HepG2 (cell line): ENCODE measurements around the gene PPP1CC. TPM values are rescaled to one million over a fixed set of nuclear protein-coding genes. Genes with fewer than 3 reads are reported as not detected.
A peak's percentile ranks its signal among the peaks of the same experiment; 100 is the strongest.

Source experiments
- ATAC-seq: fragments of 200-7000 bp; cut with Tn5 transposase; 3 replicates; pipeline ENCODE4 v1.9.1; 2020; ENCODE audit warnings: mild to moderate bottlenecking, moderate library complexity
- BruUV-seq: library from RNA; stranded (reverse); fragments of 400-500 nt; replicated peaks from 2 replicates; lab custom pipeline; 2021; lab: Mats Ljungman, UMichigan
- CTCF ChIA-PET: fragments of 300-600 bp; formaldehyde crosslinking; extraction: SDS; loops from one replicate; lab custom pipeline; 2021; ENCODE audit warnings: low total read pairs, inconsistent platforms, low intra/inter-chr PET ratio; lab: Yijun Ruan, JAX
- POLR2A ChIA-PET: fragments of 350-600 bp; sonication (Branson Sonifier 250); formaldehyde crosslinking; loops from one replicate; lab custom pipeline; 2020; ENCODE audit warnings: antibody characterized with exemption, inconsistent platforms; lab: Yijun Ruan, JAX
- DNase-seq: peaks from one replicate; pipeline ENCODE4 v3.0.0-alpha.2; 2015; ENCODE audit warnings: low spot score
- FAIRE-seq: peaks from 3 replicates; lab custom pipeline; 2011; peaks lifted over from hg19 to GRCh38; lab: Jason Lieb, UNC
- H2AFZ ChIP-seq: one replicate; pipeline ENCODE4 v1.6.1; 2011; ENCODE audit warnings: low read length, inconsistent platforms
- H3K27ac ChIP-seq: fragments of 300-600 bp; 3 replicates; pipeline ENCODE4 v1.8.0; 2011; ENCODE audit warnings: mixed run types, mild to moderate bottlenecking, mixed read lengths, low read length, inconsistent platforms; ENCODE audit not compliant: insufficient read depth; ENCODE audit errors: extremely low read length
- H3K27me3 ChIP-seq, 2 experiments: fragments of 200-600 bp in 1 of 2; 2 replicates in 1 of 2; 3 replicates in 1 of 2; pipeline versions ENCODE4 v1.6.0 to v1.8.0; 2011; ENCODE audit warnings: low read length in 2 of 2, mild to moderate bottlenecking in 2 of 2, moderate library complexity in 2 of 2, inconsistent platforms in 1 of 2; ENCODE audit not compliant: insufficient read depth in 2 of 2, control insufficient read depth in 1 of 2
- H3K36me3 ChIP-seq, 2 experiments: fragments of 200-600 bp in 1 of 2; replicated peaks in 1 of 2; 2 replicates in 1 of 2; 3 replicates in 1 of 2; pipeline versions ENCODE4 v1.5.1 to v1.8.0; 2011; ENCODE audit warnings: low read length in 2 of 2, inconsistent platforms in 1 of 2; ENCODE audit not compliant: insufficient read depth in 2 of 2, control insufficient read depth in 1 of 2
- H3K4me1 ChIP-seq: 2 replicates; pipeline ENCODE4 v1.5.1; 2012; ENCODE audit warnings: low read length, inconsistent platforms; ENCODE audit not compliant: insufficient read depth
- H3K4me2 ChIP-seq: 2 replicates; pipeline ENCODE4 v1.6.0; 2011; ENCODE audit warnings: low read depth, low read length, inconsistent platforms
- H3K4me3 ChIP-seq, 3 experiments: fragments of 200-600 bp in 1 of 3; sonication (generic), shearing (Covaris generic) in 1 of 3; replicated peaks in 1 of 3; 2 replicates each; pipeline ENCODE4 v1.5.1; 2011 to 2016; ENCODE audit warnings: low read length in 3 of 3, inconsistent platforms in 2 of 3, low read depth in 2 of 3, mild to moderate bottlenecking in 2 of 3, control low read depth in 1 of 3, mixed read lengths in 1 of 3; ENCODE audit not compliant: insufficient read depth in 1 of 3
- H3K79me2 ChIP-seq: one replicate; pipeline ENCODE4 v1.6.1; 2011; ENCODE audit warnings: low read length, inconsistent platforms; ENCODE audit not compliant: insufficient read depth
- H3K9ac ChIP-seq: 2 replicates; pipeline ENCODE4 v1.6.0; 2011; ENCODE audit warnings: mild to moderate bottlenecking, low read depth, low read length, inconsistent platforms; ENCODE audit not compliant: insufficient read depth
- H3K9me3 ChIP-seq: 2 replicates; pipeline ENCODE4 v1.5.1; 2012; ENCODE audit warnings: mild to moderate bottlenecking, low read length
- H4K20me1 ChIP-seq: 2 replicates; pipeline ENCODE4 v1.6.0; 2011; ENCODE audit warnings: inconsistent platforms, mild to moderate bottlenecking, low read length, moderate library complexity; ENCODE audit not compliant: insufficient read depth
- CEBPB ChIP-seq: IDR thresholded peaks from 2 replicates; pipeline ENCODE4 v1.6.1; 2011; ENCODE audit warnings: low read depth, low read length, improper control_type of control experiment, borderline replicate concordance
- FOSL2 ChIP-seq: sonication (generic); formaldehyde crosslinking; IDR thresholded peaks from 2 replicates; pipeline ENCODE4 v1.4.0; 2020; ENCODE audit warnings: missing genetic modification reagents
- FOXJ3 ChIP-seq: sonication (generic); formaldehyde crosslinking; IDR thresholded peaks from 2 replicates; pipeline ENCODE4 v1.4.0; 2020; ENCODE audit warnings: missing genetic modification reagents, mild to moderate bottlenecking, borderline replicate concordance
- GATAD2A ChIP-seq: IDR thresholded peaks from 2 replicates; pipeline ENCODE4 v1.6.1; 2016
- HNF4A ChIP-seq: sonication (generic); formaldehyde crosslinking; IDR thresholded peaks from 2 replicates; pipeline ENCODE4 v1.4.0; 2020; ENCODE audit warnings: missing genetic modification reagents
- MAFG ChIP-seq: sonication (generic); formaldehyde crosslinking; IDR thresholded peaks from 2 replicates; pipeline ENCODE4 v1.5.1; 2020; ENCODE audit warnings: mild to moderate bottlenecking, missing genetic modification reagents
- NFE2 ChIP-seq: sonication (generic); formaldehyde crosslinking; IDR thresholded peaks from 2 replicates; pipeline ENCODE4 v1.4.0; 2020; ENCODE audit warnings: missing genetic modification reagents
- NFE2L2 ChIP-seq: fragments of 150-350 bp; IDR thresholded peaks from 2 replicates; pipeline ENCODE4 v1.6.1; 2014; ENCODE audit warnings: low read length
- SAP130 ChIP-seq: IDR thresholded peaks from 2 replicates; pipeline ENCODE4 v1.6.1; 2016; ENCODE audit warnings: low read depth
- TBL1XR1 ChIP-seq: fragments of 150-350 bp; IDR thresholded peaks from 2 replicates; pipeline ENCODE4 v1.6.1; 2014; ENCODE audit warnings: borderline replicate concordance, low read length; ENCODE audit not compliant: partially characterized antibody
- THAP11 ChIP-seq: IDR thresholded peaks from 2 replicates; pipeline ENCODE4 v1.6.1; 2016; ENCODE audit warnings: missing biosample characterization, missing genetic modification reagents
- ZBTB1 ChIP-seq: sonication (generic); formaldehyde crosslinking; IDR thresholded peaks from 2 replicates; pipeline ENCODE4 v1.4.0; 2020; ENCODE audit warnings: missing genetic modification reagents, borderline replicate concordance
- ZNF724P ChIP-seq: sonication (generic); formaldehyde crosslinking; IDR thresholded peaks from 2 replicates; pipeline ENCODE4 v1.8.0; 2022; ENCODE audit warnings: missing genetic modification reagents, borderline replicate concordance
- WGBS: methylation state at CpG from one replicate; pipeline ENCODE4 v1.1.6; 2017; ENCODE audit warnings: low lambda C conversion rate; 5-methylcytosine and 5-hydroxymethylcytosine counted together
- in situ Hi-C: cut with HindIII; loops from 2 replicates; pipeline ENCODE4 v1.10.0; 2017; ENCODE audit warnings: low pct_unique_long_range_greater_than_20kb; ENCODE audit not compliant: extremely low pct_ligation_motif_present
- intact Hi-C: fragments of 100-400 bp; cut with micrococcal nuclease; formaldehyde crosslinking; loops from one replicate; pipeline ENCODE4 v1.10.0; 2022; ENCODE audit not compliant: unreplicated experiment
- polyA plus RNA-seq, 8 experiments: library from polyadenylated mRNA; depleted of rRNA in 3 of 8; stranded (reverse) in 7 of 8; unstranded in 1 of 8; fragments of >200 nt; fragmentation: Illumina TruSeq in 4 of 8; extraction: Trizol in 4 of 8; gene quantifications; 2 replicates each; pipeline versions ENCODE4 v1.2.1 to v1.2.3, GENCODE V29; 2011 to 2016; ENCODE audit warnings: low read depth in 4 of 8, missing spikeins in 1 of 8, mixed read lengths in 1 of 8; ENCODE audit not compliant: insufficient read depth in 1 of 8
- total RNA-seq, 5 experiments: library from RNA; depleted of rRNA; stranded (reverse); fragments of >200 nt; fragmentation: Illumina TruSeq; extraction: Trizol; gene quantifications; 2 replicates each; pipeline ENCODE4 v1.2.3, GENCODE V29; 2016; ENCODE audit warnings: low read depth in 1 of 5
- TF ChIP-seq, protein P1 (sequence below), 2 experiments: IDR thresholded peaks; 2 replicates each; pipeline ENCODE4 v1.6.1; 2011 to 2012; ENCODE audit warnings: low read length in 2 of 2, borderline replicate concordance in 1 of 2, low read depth in 1 of 2, mild to moderate bottlenecking in 1 of 2, moderate library complexity in 1 of 2
- TF ChIP-seq, protein P2 (sequence below): sonication (generic); formaldehyde crosslinking; IDR thresholded peaks from 2 replicates; pipeline ENCODE4 v1.4.0; 2020; ENCODE audit warnings: missing genetic modification reagents, mild to moderate bottlenecking, borderline replicate concordance
- TF ChIP-seq, protein P3 (sequence below): sonication (generic); formaldehyde crosslinking; IDR thresholded peaks from 2 replicates; pipeline ENCODE4 v1.4.0; 2020; ENCODE audit warnings: missing genetic modification reagents
- TF ChIP-seq, protein P4 (sequence below): IDR thresholded peaks from 2 replicates; pipeline ENCODE4 v1.4.0; 2020; ENCODE audit warnings: mild to moderate bottlenecking, missing genetic modification reagents

PPP1CC gene
- total and polyA plus RNA-seq, 2 of the 13 experiments (the other 11 are each of a cell fraction or from before 2014, with no cell fraction given) = 178 to 187 TPM

DNA sequence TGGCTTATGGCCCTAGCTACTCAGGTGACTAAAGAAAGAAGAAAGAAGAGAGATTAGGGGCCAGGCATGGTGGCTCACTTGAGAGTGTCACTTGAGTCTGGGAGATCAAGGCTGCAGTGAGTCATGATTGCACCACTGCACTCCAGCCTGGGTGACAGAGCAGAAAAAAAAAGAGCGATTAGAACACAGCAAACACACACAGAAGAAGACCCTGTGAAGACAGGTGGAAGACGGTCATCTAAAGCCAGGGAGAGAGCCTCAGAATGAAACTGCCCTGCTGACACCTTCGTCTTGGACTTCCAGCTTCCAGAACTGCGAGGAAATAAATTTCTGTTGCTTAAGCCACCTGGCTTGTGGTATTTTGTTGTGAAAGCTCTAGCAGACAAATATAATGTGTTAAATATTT lies 17.5 kb upstream of the PPP1CC start:
- FAIRE-seq (no peak), ATAC-seq (peak; percentile 82), DNase-seq (peak; percentile 52)
- peaks cover 8% of the 10 kb centered on the region for H3K4me1 ChIP-seq
- intact Hi-C loops (no loop called here), in situ Hi-C loops (no loop called here)
- H2AFZ ChIP-seq = no peak overlapping the region
- ChIA-PET CTCF (no interaction called here), POLR2A (interaction anchor here (0.9 kb wide), 1 partner anchor 17 kb away, joined by 3 read pairs; the partner anchor contains the start of gene PPP1CC)
- no peaks in the 10 kb centered on the region for H3K9me3 ChIP-seq
- H3K36me3 ChIP-seq = no peaks in the 10 kb centered on the region
- no peak overlapping the region for H3K9ac ChIP-seq
- H3K79me2 ChIP-seq = no peaks in the 10 kb centered on the region
- H3K27me3 ChIP-seq = no peaks in the 10 kb centered on the region; a peak in 1 of 5 replicates
- no peak overlapping the region for H3K27ac ChIP-seq
- no TSS peak for BruUV-seq
- 22% methylated on average over 4 of the region's 4 CpGs for WGBS
- no peaks in the 10 kb centered on the region for H4K20me1 ChIP-seq
- H3K4me2 ChIP-seq = no peak overlapping the region
- no peak overlapping the region for H3K4me3 ChIP-seq
- TF ChIP-seq SAP130 (CRISPR knock-in tag) (peak; percentile 32; the same call in 1 of the 2 replicates), CEBPB (peak; percentile 83), ZBTB1 (CRISPR knock-in tag) (no peak), THAP11 (CRISPR knock-in tag) (0 out of 2 replicates have a peak, but pooled peaks have one; percentile 16), FOSL2 (CRISPR knock-in tag) (peak; percentile 94), NFE2L2 (peak; percentile 50; the same call in 1 of the 2 replicates), GATAD2A (peak; percentile 52; the same call in 1 of the 2 replicates), TBL1XR1 (no peak), FOXJ3 (no peak), ZNF724P (no peak), MAFG (CRISPR knock-in tag) (0 out of 2 replicates have a peak, but pooled peaks have one; percentile 28), HNF4A (CRISPR knock-in tag) (peak; percentile 46), NFE2 (CRISPR knock-in tag) (peak; percentile 41; the same call in 1 of the 2 replicates)
- TF ChIP-seq, protein P1, sequence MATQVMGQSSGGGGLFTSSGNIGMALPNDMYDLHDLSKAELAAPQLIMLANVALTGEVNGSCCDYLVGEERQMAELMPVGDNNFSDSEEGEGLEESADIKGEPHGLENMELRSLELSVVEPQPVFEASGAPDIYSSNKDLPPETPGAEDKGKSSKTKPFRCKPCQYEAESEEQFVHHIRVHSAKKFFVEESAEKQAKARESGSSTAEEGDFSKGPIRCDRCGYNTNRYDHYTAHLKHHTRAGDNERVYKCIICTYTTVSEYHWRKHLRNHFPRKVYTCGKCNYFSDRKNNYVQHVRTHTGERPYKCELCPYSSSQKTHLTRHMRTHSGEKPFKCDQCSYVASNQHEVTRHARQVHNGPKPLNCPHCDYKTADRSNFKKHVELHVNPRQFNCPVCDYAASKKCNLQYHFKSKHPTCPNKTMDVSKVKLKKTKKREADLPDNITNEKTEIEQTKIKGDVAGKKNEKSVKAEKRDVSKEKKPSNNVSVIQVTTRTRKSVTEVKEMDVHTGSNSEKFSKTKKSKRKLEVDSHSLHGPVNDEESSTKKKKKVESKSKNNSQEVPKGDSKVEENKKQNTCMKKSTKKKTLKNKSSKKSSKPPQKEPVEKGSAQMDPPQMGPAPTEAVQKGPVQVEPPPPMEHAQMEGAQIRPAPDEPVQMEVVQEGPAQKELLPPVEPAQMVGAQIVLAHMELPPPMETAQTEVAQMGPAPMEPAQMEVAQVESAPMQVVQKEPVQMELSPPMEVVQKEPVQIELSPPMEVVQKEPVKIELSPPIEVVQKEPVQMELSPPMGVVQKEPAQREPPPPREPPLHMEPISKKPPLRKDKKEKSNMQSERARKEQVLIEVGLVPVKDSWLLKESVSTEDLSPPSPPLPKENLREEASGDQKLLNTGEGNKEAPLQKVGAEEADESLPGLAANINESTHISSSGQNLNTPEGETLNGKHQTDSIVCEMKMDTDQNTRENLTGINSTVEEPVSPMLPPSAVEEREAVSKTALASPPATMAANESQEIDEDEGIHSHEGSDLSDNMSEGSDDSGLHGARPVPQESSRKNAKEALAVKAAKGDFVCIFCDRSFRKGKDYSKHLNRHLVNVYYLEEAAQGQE (IDR thresholded peaks at IDR 0.05; ENCODE audit: borderline replicate concordance in 1 of 2, low read depth in 1 of 2, low read length in 2 of 2) = no peak
- TF ChIP-seq, protein P2, sequence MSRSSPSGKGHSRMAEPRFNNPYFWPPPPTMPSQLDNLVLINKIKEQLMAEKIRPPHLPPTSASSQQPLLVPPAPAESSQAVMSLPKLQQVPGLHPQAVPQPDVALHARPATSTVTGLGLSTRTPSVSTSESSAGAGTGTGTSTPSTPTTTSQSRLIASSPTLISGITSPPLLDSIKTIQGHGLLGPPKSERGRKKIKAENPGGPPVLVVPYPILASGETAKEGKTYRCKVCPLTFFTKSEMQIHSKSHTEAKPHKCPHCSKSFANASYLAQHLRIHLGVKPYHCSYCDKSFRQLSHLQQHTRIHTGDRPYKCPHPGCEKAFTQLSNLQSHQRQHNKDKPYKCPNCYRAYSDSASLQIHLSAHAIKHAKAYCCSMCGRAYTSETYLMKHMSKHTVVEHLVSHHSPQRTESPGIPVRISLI (CRISPR knock-in tag) = peak; percentile 77; the same call in 1 of the 2 replicates
- TF ChIP-seq, protein P3, sequence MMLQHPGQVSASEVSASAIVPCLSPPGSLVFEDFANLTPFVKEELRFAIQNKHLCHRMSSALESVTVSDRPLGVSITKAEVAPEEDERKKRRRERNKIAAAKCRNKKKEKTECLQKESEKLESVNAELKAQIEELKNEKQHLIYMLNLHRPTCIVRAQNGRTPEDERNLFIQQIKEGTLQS (CRISPR knock-in tag) = peak; percentile 85
- TF ChIP-seq, protein P4, sequence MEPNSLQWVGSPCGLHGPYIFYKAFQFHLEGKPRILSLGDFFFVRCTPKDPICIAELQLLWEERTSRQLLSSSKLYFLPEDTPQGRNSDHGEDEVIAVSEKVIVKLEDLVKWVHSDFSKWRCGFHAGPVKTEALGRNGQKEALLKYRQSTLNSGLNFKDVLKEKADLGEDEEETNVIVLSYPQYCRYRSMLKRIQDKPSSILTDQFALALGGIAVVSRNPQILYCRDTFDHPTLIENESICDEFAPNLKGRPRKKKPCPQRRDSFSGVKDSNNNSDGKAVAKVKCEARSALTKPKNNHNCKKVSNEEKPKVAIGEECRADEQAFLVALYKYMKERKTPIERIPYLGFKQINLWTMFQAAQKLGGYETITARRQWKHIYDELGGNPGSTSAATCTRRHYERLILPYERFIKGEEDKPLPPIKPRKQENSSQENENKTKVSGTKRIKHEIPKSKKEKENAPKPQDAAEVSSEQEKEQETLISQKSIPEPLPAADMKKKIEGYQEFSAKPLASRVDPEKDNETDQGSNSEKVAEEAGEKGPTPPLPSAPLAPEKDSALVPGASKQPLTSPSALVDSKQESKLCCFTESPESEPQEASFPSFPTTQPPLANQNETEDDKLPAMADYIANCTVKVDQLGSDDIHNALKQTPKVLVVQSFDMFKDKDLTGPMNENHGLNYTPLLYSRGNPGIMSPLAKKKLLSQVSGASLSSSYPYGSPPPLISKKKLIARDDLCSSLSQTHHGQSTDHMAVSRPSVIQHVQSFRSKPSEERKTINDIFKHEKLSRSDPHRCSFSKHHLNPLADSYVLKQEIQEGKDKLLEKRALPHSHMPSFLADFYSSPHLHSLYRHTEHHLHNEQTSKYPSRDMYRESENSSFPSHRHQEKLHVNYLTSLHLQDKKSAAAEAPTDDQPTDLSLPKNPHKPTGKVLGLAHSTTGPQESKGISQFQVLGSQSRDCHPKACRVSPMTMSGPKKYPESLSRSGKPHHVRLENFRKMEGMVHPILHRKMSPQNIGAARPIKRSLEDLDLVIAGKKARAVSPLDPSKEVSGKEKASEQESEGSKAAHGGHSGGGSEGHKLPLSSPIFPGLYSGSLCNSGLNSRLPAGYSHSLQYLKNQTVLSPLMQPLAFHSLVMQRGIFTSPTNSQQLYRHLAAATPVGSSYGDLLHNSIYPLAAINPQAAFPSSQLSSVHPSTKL (CRISPR knock-in tag) = peak; percentile 60
